SK-N-SH treated with all-trans-retinoic acid at 6 μM for 48 hours (cell line): ENCODE measurements around the gene YJU2.
"Not testable (repeated sequence)": the region's sequence is repeated elsewhere in the genome, so short reads cannot be mapped to it uniquely, and the experiment has no call there.

Experiments used
- CREB5 ChIP-seq: fragments of 250-450 bp; sonication (Bioruptor Pico); IDR thresholded peaks from 2 replicates; pipeline ENCODE4 v1.5.1; 2020; ENCODE audit warnings: low read depth, mild to moderate bottlenecking, moderate library complexity
- OSR1 ChIP-seq: fragments of 250-450 bp; sonication (Bioruptor Pico); IDR thresholded peaks from 2 replicates; pipeline ENCODE4 v1.8.0; 2022; ENCODE audit warnings: moderate library complexity, mild to moderate bottlenecking, inconsistent platforms
- PATZ1 ChIP-seq: fragments of 250-450 bp; sonication (Bioruptor Pico); IDR thresholded peaks from 2 replicates; pipeline ENCODE4 v1.8.0; 2020; ENCODE audit warnings: mild to moderate bottlenecking, moderate library complexity, borderline replicate concordance
- RARB ChIP-seq: fragments of 250-450 bp; sonication (Bioruptor Pico); IDR thresholded peaks from 2 replicates; pipeline ENCODE4 v1.8.0; 2021; ENCODE audit warnings: mild to moderate bottlenecking, moderate library complexity

DNA sequence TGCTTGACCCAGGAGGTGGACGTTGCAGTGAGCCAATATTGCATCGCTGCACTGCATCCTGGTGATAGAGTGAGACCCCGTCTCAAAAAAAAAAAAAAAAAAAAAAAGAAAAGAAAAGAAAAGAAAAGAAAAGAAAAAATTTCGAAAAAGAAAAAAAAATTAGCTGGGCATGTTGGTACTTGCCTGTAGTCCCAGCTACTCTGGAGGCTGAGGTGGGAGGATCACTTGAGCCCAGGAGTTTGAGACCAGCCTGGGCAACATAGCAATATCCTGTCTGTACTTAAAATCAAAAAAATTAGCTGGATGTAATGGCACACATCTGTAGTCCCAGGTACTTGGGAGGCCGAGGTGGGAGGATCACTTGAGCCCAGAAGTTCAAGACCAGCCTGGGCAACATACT is 14.7 kb upstream of the YJU2 start:
- not testable (repeated sequence) for TF ChIP-seq CREB5 (CRISPR knock-in tag); RARB (CRISPR knock-in tag); PATZ1; OSR1 (CRISPR knock-in tag)
